Measurements from ENCODE around the gene TBX21. TPM values are rescaled to one million over a fixed set of nuclear protein-coding genes. Genes with fewer than 3 reads are reported as not detected.
A peak's percentile ranks its signal among the peaks of the same experiment; 100 is the strongest.

TBX21 gene
- total RNA-seq, 3 donors from 2014 or later, result 0.72 to 1.2 (median 1.2) TPM

GRCh38 chr17:47704116-47704515 lies 28.9 kb upstream of the TBX21 start:
- no peak overlapping the region for H3K4me3 ChIP-seq
- peaks cover 1% of the 10 kb centered on the region for H3K4me1 ChIP-seq (ENCODE audit: low read depth)
- H3K9me3 ChIP-seq, result no peaks in the 10 kb centered on the region
- no peaks in the 10 kb centered on the region for H3K36me3 ChIP-seq (ENCODE audit: low read depth)
- intact Hi-C loops (cut with DNase I, micrococcal nuclease), result no loop called here
- DNase-seq (peak in 2 of 3 donors; percentile 45 to 78), ATAC-seq (no peak)
- no peak for TF ChIP-seq CTCF (IDR thresholded peaks at IDR 0.05)

- peak in 2 of 3 donors; percentile 7 to 11 for DNase-seq
- no peaks in the 10 kb centered on the region for H3K36me3 ChIP-seq (ENCODE audit: low read depth)
- intact Hi-C loops (cut with DNase I, micrococcal nuclease), result no loop called here
- TF ChIP-seq CTCF (IDR thresholded peaks at IDR 0.05), result no peak
- no peak for ATAC-seq
- no peak overlapping the region for H3K4me3 ChIP-seq
- no peaks in the 10 kb centered on the region for H3K9me3 ChIP-seq
- peaks cover 3% of the 10 kb centered on the region for H3K4me1 ChIP-seq (ENCODE audit: low read depth)
These were observed 28.3 kb upstream of the TBX21 start for GRCh38 chr17:47704736-47705135.

- Histone ChIP-seq H3K9me3 (no peaks in the 10 kb centered on the region), H3K4me1 (ENCODE audit: low read depth) (peaks cover 3% of the 10 kb centered on the region), H3K36me3 (ENCODE audit: low read depth) (no peaks in the 10 kb centered on the region), H3K4me3 (no peak overlapping the region)
- ATAC-seq (no peak), DNase-seq (peak in 1 of 3 donors; percentile 48)
- intact Hi-C loops (cut with DNase I, micrococcal nuclease), result no loop called here
- TF ChIP-seq CTCF (IDR thresholded peaks at IDR 0.05), result no peak
These were observed 27.2 kb upstream of the TBX21 start for GRCh38 chr17:47705536-47706530.

GRCh38 chr17:47707056-47707804 lies 25.8 kb upstream of the TBX21 start:
- Histone ChIP-seq H3K4me3 (no peak overlapping the region), H3K4me1 (ENCODE audit: low read depth) (peaks cover 3% of the 10 kb centered on the region), H3K9me3 (no peaks in the 10 kb centered on the region), H3K36me3 (ENCODE audit: low read depth) (no peaks in the 10 kb centered on the region)
- intact Hi-C loops (cut with DNase I, micrococcal nuclease), result no loop called here
- no peak for TF ChIP-seq CTCF (IDR thresholded peaks at IDR 0.05)
- peak; percentile 39 for ATAC-seq
- DNase-seq, result peak in 2 of 3 donors; percentile 16 to 21

GRCh38 chr17:47707884-47708283 lies 25.2 kb upstream of the TBX21 start:
- no peaks in the 10 kb centered on the region for H3K9me3 ChIP-seq
- no peak for DNase-seq
- no peak for TF ChIP-seq CTCF (IDR thresholded peaks at IDR 0.05)
- intact Hi-C loops (cut with DNase I, micrococcal nuclease), result no loop called here
- no peaks in the 10 kb centered on the region for H3K36me3 ChIP-seq (ENCODE audit: low read depth)
- no peak overlapping the region for H3K4me3 ChIP-seq
- ATAC-seq, result no peak
- peaks cover 3% of the 10 kb centered on the region for H3K4me1 ChIP-seq (ENCODE audit: low read depth)

Measured in mucosa of descending colon (tissue), 3 donors.